Common myeloid progenitor, CD34-positive (primary cell): ENCODE results near the gene KRT1.

Source experiments
- CTCF ChIA-PET: fragments of 350-600 bp; sonication (Branson Sonifier 250); formaldehyde crosslinking; loops from one replicate; lab custom pipeline; 2021; ENCODE audit warnings: antibody characterized with exemption; lab: Charles Lee
- POLR2A ChIA-PET: fragments of 350-600 bp; sonication (Branson Sonifier 250); formaldehyde crosslinking; loops from one replicate; lab custom pipeline; 2021; ENCODE audit warnings: antibody characterized with exemption; lab: Charles Lee
- DNase-seq, 3 donors: peaks; one replicate each; pipeline versions ENCODE4 v3.0.0 to v3.0.0-alpha.2; 2013
- H3K27ac ChIP-seq, 2 experiments: 1 replicate in 1 of 2; 2 replicates in 1 of 2; pipeline ENCODE4 v1.7.0; 2013; ENCODE audit warnings: inconsistent platforms in 2 of 2, low read length in 2 of 2, mild to moderate bottlenecking in 2 of 2, low read depth in 1 of 2, moderate library complexity in 1 of 2; ENCODE audit not compliant: severe bottlenecking in 2 of 2, insufficient read depth in 1 of 2, poor library complexity in 1 of 2
- H3K27me3 ChIP-seq, 5 experiments: replicated peaks in 2 of 5; 1 replicate in 3 of 5; 2 replicates in 2 of 5; pipeline versions ENCODE4 v1.6.1 to v1.7.0; 2013; ENCODE audit warnings: low read length in 4 of 5, mild to moderate bottlenecking in 2 of 5, moderate library complexity in 2 of 5, inconsistent platforms in 1 of 5; ENCODE audit not compliant: insufficient read depth in 5 of 5, control insufficient read depth in 4 of 5
- H3K36me3 ChIP-seq, 4 experiments: 1 replicate in 2 of 4; 2 replicates in 2 of 4; pipeline versions ENCODE4 v1.6.1 to v1.7.0; 2013; ENCODE audit warnings: low read length in 3 of 4, control low read depth in 1 of 4, mild to moderate bottlenecking in 1 of 4; ENCODE audit not compliant: control insufficient read depth in 4 of 4, insufficient read depth in 4 of 4
- H3K4me1 ChIP-seq, 4 experiments: 1 replicate in 3 of 4; 2 replicates in 1 of 4; pipeline versions ENCODE4 v1.6.1 to v1.7.1; 2013; ENCODE audit warnings: low read length in 3 of 4, mild to moderate bottlenecking in 3 of 4, control low read depth in 1 of 4, inconsistent platforms in 1 of 4, moderate library complexity in 1 of 4; ENCODE audit not compliant: control insufficient read depth in 4 of 4, insufficient read depth in 4 of 4; ENCODE audit errors: control extremely low read depth in 1 of 4
- H3K4me3 ChIP-seq, 7 experiments: 1 replicate in 4 of 7; 2 replicates in 3 of 7; pipeline versions ENCODE4 v1.5.1 to v1.7.0; 2013; ENCODE audit warnings: mild to moderate bottlenecking in 7 of 7, low read length in 6 of 7, moderate library complexity in 6 of 7, inconsistent platforms in 2 of 7, low read depth in 2 of 7, control low read depth in 1 of 7; ENCODE audit not compliant: insufficient read depth in 4 of 7, control insufficient read depth in 1 of 7; ENCODE audit errors: extremely low read depth in 1 of 7
- H3K9me3 ChIP-seq, 5 experiments: 1 replicate in 4 of 5; 2 replicates in 1 of 5; pipeline versions ENCODE4 v1.6.1 to v1.7.1; 2013; ENCODE audit warnings: low read length in 4 of 5, mild to moderate bottlenecking in 2 of 5, inconsistent platforms in 1 of 5, low read depth in 1 of 5, moderate library complexity in 1 of 5; ENCODE audit not compliant: control insufficient read depth in 4 of 5, insufficient read depth in 2 of 5; ENCODE audit errors: control extremely low read depth in 1 of 5
- WGBS: methylation state at CpG from one replicate; pipeline ENCODE4 v1.1.5; 2013; ENCODE audit not compliant: insufficient coverage; 5-methylcytosine and 5-hydroxymethylcytosine counted together

Gene KRT1

GRCh38 chr12:52636592-52637258, 43.5 kb downstream of the KRT1 start:
- H3K4me1 ChIP-seq, result peaks cover 6 to 35% (median 33%) of the 10 kb centered on the region in 4 experiments
- DNase-seq, result no peak
- no peak overlapping the region for H3K4me3 ChIP-seq
- H3K27me3 ChIP-seq, result no peaks in the 10 kb centered on the region
- WGBS, result 97% methylated on average over 3 of the region's 5 CpGs
- H3K36me3 ChIP-seq, result no peaks in the 10 kb centered on the region
- H3K27ac ChIP-seq, result no peak overlapping the region
- ChIA-PET CTCF (no interaction called here), POLR2A (no interaction called here)
- no peaks in the 10 kb centered on the region for H3K9me3 ChIP-seq

GRCh38 chr12:52636189-52636588, 44.0 kb downstream of the KRT1 start:
- ChIA-PET POLR2A (no interaction called here), CTCF (no interaction called here)
- Histone ChIP-seq H3K4me1 (peaks cover 10 to 40% (median 36%) of the 10 kb centered on the region in 4 experiments), H3K9me3 (no peaks in the 10 kb centered on the region), H3K27me3 (no peaks in the 10 kb centered on the region), H3K36me3 (no peaks in the 10 kb centered on the region), H3K27ac (no peak overlapping the region), H3K4me3 (no peak overlapping the region)
- DNase-seq, result peak in 2 of 3 donors; percentile 45 to 56
- 22% methylated on average over 3 of the region's 6 CpGs for WGBS

GRCh38 chr12:52634266-52635056, 45.7 kb downstream of the KRT1 start:
- ChIA-PET CTCF (no interaction called here), POLR2A (no interaction called here)
- WGBS, result 80% methylated on average over 5 of the region's 7 CpGs
- H3K36me3 ChIP-seq, result no peaks in the 10 kb centered on the region
- DNase-seq, result peak in 1 of 3 donors; percentile 15
- H3K4me1 ChIP-seq, result peaks cover 15 to 58% (median 53%) of the 10 kb centered on the region in 4 experiments
- H3K4me3 ChIP-seq, result no peak overlapping the region
- no peaks in the 10 kb centered on the region for H3K9me3 ChIP-seq
- H3K27me3 ChIP-seq, result no peaks in the 10 kb centered on the region
- H3K27ac ChIP-seq, result no peak overlapping the region

- Histone ChIP-seq H3K4me1 (peaks cover 15 to 65% (median 59%) of the 10 kb centered on the region in 4 experiments), H3K4me3 (no peak overlapping the region)
Observed at GRCh38 chr12:52633383-52633782, 46.8 kb downstream of the KRT1 start.

GRCh38 chr12:52632656-52633055, 47.6 kb downstream of the KRT1 start:
- no peak overlapping the region for H3K27ac ChIP-seq
- CTCF ChIA-PET, result interaction anchor here (1.1 to 1.7 kb wide), 4 partner anchors 14 to 49 kb away, joined by 3 to 10 read pairs (median 4); no protein-coding TSS in a partner anchor
- DNase-seq, result no peak
- no peaks in the 10 kb centered on the region for H3K27me3 ChIP-seq
- H3K4me1 ChIP-seq, result peaks cover 15 to 65% (median 59%) of the 10 kb centered on the region in 4 experiments
- no peaks in the 10 kb centered on the region for H3K36me3 ChIP-seq
- POLR2A ChIA-PET, result no interaction called here
- no peaks in the 10 kb centered on the region for H3K9me3 ChIP-seq
- WGBS, result 94% methylated on average over 2 of the region's 4 CpGs
- peak overlapping the region in 1 of 7 experiments; percentile 14 for H3K4me3 ChIP-seq

More at GRCh38 chr12:52633383-52633782, 46.8 kb downstream of the KRT1 start:
- H3K27ac ChIP-seq, result no peak overlapping the region
- POLR2A ChIA-PET, result no interaction called here
- 0% methylated on average over 4 of the region's 4 CpGs for WGBS
- CTCF ChIA-PET, result interaction anchor here (0.8 to 1.7 kb wide), 8 partner anchors 14 to 237 kb away, joined by 3 to 10 read pairs (median 3); no protein-coding TSS in a partner anchor
- no peaks in the 10 kb centered on the region for H3K27me3 ChIP-seq
- no peaks in the 10 kb centered on the region for H3K9me3 ChIP-seq
- peak; percentile 58 to 96 (median 93) for DNase-seq
- H3K36me3 ChIP-seq, result no peaks in the 10 kb centered on the region

GRCh38 chr12:52631676-52632459, 48.3 kb downstream of the KRT1 start:
- Histone ChIP-seq H3K9me3 (no peaks in the 10 kb centered on the region), H3K27ac (no peak overlapping the region), H3K4me3 (no peak overlapping the region), H3K27me3 (no peaks in the 10 kb centered on the region), H3K4me1 (peaks cover 15 to 65% (median 59%) of the 10 kb centered on the region in 4 experiments), H3K36me3 (no peaks in the 10 kb centered on the region)
- WGBS, result 98% methylated on average over 5 of the region's 6 CpGs
- ChIA-PET POLR2A (no interaction called here), CTCF (interaction anchor here (1.7 to 1.9 kb wide), 2 partner anchors 13 to 15 kb away, joined by 4 to 6 read pairs; no protein-coding TSS in a partner anchor)
- DNase-seq, result no peak
